Skeletal muscle satellite cell (primary cell): ENCODE measurements around the gene TBC1D5.
"Not testable (repeated sequence)": the region's sequence is repeated elsewhere in the genome, so short reads cannot be mapped to it uniquely, and the experiment has no call there.

Experiments used
- H3K27me3 ChIP-seq: 2 replicates; pipeline ENCODE4 v1.7.0; 2013; ENCODE audit warnings: low read length; ENCODE audit not compliant: control insufficient read depth, insufficient read depth
- H3K36me3 ChIP-seq: 2 replicates; pipeline ENCODE4 v1.7.0; 2013; ENCODE audit warnings: mild to moderate bottlenecking, control low read depth, low read length; ENCODE audit not compliant: insufficient read depth
- H3K4me1 ChIP-seq: 2 replicates; pipeline ENCODE4 v1.7.0; 2013; ENCODE audit warnings: low read length; ENCODE audit not compliant: control insufficient read depth, insufficient read depth
- H3K4me2 ChIP-seq: 2 replicates; pipeline ENCODE4 v1.7.0; 2013; ENCODE audit warnings: mild to moderate bottlenecking, low read length
- H3K4me3 ChIP-seq: 2 replicates; pipeline ENCODE4 v1.7.0; 2013; ENCODE audit warnings: low read length
- H3K9ac ChIP-seq: 2 replicates; pipeline ENCODE4 v1.7.0; 2013; ENCODE audit warnings: mild to moderate bottlenecking, low read depth, low read length, moderate library complexity
- H3K9me3 ChIP-seq: replicated peaks from 2 replicates; pipeline ENCODE4 v1.7.0; 2013; ENCODE audit warnings: mild to moderate bottlenecking, control low read depth, low read length

Gene TBC1D5

DNA sequence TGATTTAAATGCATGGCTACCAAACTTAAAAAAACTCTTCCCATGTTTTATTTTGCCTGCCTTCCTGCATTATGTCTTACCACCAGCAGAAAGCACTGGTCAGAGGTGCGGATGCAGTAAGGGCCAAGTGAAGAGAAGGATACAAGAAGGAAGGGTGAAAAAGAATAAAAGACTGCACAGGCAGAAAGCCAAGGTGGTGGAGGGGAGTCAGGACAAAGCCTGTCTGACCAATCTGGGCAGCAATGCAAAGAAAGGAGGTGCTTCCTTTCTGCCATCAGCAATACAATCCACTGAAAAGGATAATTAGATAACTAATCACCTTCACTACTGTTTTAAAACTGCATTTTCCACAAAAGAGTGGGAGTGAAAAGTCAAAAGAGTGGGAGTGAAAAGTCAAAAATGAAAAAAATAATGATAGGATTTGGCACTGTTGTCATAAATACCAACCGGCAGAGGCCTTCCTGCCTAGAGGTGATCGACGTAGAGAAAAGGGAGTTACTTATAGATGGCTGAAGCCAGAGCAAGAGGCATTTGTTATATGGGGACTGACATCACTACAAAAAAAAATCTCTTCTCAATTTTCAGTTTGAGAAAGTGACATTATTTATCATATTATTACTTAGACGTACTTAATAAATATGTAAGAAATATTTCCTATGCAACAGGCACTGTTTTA, 385.3 kb downstream of the TBC1D5 start:
- no peaks in the 10 kb centered on the region for H3K9me3 ChIP-seq
- no peaks in the 10 kb centered on the region for H3K36me3 ChIP-seq
- H3K4me2 ChIP-seq: no peak overlapping the region
- no peaks in the 10 kb centered on the region for H3K4me1 ChIP-seq
- H3K27me3 ChIP-seq: no peaks in the 10 kb centered on the region
- no peak overlapping the region for H3K4me3 ChIP-seq
- H3K9ac ChIP-seq: no peak overlapping the region

DNA sequence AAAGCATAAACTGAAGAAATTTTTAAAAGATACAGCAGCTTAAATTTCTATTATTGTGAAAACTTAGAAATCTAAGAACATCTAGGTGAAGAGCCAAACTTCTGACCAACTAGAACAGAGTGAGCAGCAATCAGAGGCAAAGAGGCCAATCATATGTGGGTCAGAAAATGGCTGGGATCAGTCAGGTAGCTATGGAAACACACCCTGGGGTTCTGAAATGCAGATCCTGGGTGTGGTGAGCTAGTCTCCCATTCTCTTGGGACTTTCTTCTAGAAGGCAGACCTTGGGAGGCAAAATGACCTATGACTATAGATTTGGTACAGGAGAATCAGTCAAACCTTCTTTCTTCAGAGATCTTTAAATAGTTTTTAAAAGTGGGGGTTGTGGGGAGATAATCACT, 385.8 kb downstream of the TBC1D5 start:
- no peaks in the 10 kb centered on the region for H3K4me1 ChIP-seq
- no peak overlapping the region for H3K4me3 ChIP-seq
- no peak overlapping the region for H3K9ac ChIP-seq
- H3K36me3 ChIP-seq: no peaks in the 10 kb centered on the region
- no peaks in the 10 kb centered on the region for H3K9me3 ChIP-seq
- H3K27me3 ChIP-seq: no peaks in the 10 kb centered on the region
- H3K4me2 ChIP-seq: no peak overlapping the region

DNA sequence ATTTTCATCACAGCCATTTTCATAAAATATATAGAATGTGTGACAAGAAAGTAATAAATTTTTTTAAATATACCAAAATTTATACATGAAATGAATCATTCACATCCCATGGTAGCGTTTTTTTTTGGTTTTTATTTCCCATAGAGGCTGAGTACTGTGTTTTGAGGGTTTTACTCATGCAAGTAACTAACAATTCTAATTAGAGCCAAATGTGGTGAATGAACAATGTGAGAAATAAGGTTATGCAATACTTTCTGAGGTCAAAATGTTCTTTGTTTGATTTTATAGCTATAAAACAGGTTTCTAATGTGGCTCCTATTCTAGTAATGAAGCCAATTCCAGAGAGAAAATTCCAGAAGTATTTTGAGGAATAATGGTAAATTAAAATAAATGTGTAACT, 386.8 kb downstream of the TBC1D5 start:
- no peak overlapping the region for H3K9ac ChIP-seq
- no peaks in the 10 kb centered on the region for H3K27me3 ChIP-seq
- H3K4me3 ChIP-seq: no peak overlapping the region
- no peak overlapping the region for H3K4me2 ChIP-seq
- no peaks in the 10 kb centered on the region for H3K36me3 ChIP-seq
- H3K9me3 ChIP-seq: no peaks in the 10 kb centered on the region
- no peaks in the 10 kb centered on the region for H3K4me1 ChIP-seq

DNA sequence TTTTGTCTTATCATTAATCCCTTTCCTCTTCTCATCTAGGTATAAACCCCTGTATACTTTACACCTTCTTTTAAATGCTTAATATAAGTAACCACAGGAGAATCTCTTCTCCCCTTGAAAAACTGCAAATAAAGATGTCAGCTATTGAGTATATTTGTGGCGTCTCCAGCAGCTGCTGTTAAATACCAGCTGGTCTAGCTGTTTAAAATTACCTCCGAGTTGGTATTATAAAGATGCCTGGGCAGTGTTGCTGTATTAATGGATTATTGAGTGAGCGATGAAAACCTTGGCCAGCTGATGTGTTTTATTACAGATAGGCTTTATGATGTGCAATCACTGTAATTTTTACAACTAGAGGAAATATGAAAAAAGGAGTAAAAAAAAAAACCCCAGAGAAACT, 388.1 kb downstream of the TBC1D5 start:
- Histone ChIP-seq H3K9me3 (no peaks in the 10 kb centered on the region), H3K4me3 (no peak overlapping the region), H3K4me2 (no peak overlapping the region), H3K27me3 (no peaks in the 10 kb centered on the region), H3K36me3 (no peaks in the 10 kb centered on the region), H3K4me1 (no peaks in the 10 kb centered on the region), H3K9ac (no peak overlapping the region)

DNA sequence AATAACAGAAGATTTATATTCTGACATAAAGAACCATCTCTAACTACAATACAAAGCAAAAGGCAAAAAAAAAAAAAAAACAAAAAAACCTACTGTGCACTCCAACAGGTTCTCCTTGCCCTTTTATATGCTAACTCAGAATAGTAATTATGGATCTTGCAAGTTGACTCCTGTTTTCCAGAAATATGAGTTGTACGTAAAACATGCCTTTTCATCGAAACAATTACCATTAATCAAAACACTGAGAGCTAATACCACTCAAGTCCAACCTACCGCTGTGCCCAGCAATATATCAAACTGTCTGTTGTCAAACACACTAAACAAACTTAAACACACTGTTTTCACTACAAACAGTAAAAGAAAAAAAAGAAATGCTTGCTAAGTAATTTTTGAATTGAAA, 389.8 kb downstream of the TBC1D5 start:
- H3K36me3 ChIP-seq: no peaks in the 10 kb centered on the region
- no peak overlapping the region for H3K4me2 ChIP-seq
- no peaks in the 10 kb centered on the region for H3K9me3 ChIP-seq
- H3K27me3 ChIP-seq: no peaks in the 10 kb centered on the region
- H3K9ac ChIP-seq: no peak overlapping the region
- H3K4me1 ChIP-seq: no peaks in the 10 kb centered on the region
- no peak overlapping the region for H3K4me3 ChIP-seq

DNA sequence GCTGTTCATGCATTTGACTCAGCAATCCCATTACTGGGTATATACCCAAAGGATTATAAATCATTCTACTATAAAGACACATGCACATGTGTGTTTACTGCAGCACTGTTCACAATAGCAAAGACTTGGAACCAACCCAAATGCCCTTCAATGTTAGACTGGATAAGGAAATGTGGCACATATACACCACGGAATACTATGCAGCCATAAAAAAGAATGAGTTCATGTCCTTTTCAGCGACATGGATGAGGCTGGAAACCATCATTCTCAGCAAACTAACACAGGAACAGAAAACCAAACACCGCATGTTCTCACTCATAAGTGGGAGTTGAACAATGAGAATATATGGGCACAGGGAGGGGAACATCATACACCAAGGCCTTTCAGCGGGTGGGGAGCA, 391.2 kb downstream of the TBC1D5 start:
- H3K36me3 ChIP-seq, H3K27me3 ChIP-seq, H3K4me3 ChIP-seq, H3K9me3 ChIP-seq, H3K4me1 ChIP-seq, H3K9ac ChIP-seq, H3K4me2 ChIP-seq: not testable (repeated sequence)

DNA sequence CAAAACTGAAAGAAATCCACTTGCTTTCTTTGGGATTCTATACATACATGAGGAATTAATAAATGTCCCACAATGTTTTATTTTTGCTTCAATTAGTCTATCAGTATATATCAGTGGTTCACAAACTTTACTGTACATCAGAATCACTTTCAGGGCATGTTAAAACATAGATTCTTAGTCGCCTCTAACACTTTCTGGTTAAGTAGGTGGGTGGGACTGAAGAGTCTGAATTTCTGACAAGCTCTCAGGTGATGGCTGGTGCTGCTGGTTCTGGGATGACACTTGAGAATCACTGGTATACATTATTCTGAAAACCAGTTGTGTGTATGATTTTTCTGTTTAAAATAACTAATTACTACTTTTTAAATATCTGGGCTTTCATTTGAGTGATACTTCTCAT, 393.3 kb downstream of the TBC1D5 start:
- H3K9me3 ChIP-seq: no peaks in the 10 kb centered on the region
- H3K4me2 ChIP-seq: no peak overlapping the region
- no peaks in the 10 kb centered on the region for H3K36me3 ChIP-seq
- H3K9ac ChIP-seq: no peak overlapping the region
- H3K27me3 ChIP-seq: no peaks in the 10 kb centered on the region
- no peaks in the 10 kb centered on the region for H3K4me1 ChIP-seq
- no peak overlapping the region for H3K4me3 ChIP-seq

DNA sequence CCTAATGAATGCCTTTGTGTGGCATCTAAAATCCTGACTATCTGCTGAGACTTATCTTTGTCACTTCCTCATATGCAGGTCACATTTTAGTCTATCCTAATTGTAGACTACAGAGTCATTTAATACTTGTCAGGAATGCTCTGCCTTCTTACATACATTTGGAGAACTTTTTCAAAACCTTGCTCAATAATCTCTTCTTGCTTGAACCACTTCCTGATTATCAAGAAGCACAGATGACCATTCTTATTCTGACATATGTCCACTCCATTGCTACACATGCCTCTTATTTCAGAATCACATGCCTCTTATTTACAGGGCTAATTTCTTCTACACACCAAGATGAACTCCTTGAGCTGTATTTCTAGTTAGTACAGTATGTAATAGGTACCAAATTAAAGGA, 400.3 kb downstream of the TBC1D5 start:
- Histone ChIP-seq H3K36me3 (no peaks in the 10 kb centered on the region), H3K9ac (no peak overlapping the region), H3K4me2 (no peak overlapping the region), H3K4me1 (no peaks in the 10 kb centered on the region), H3K4me3 (no peak overlapping the region), H3K9me3 (no peaks in the 10 kb centered on the region), H3K27me3 (no peaks in the 10 kb centered on the region)

DNA sequence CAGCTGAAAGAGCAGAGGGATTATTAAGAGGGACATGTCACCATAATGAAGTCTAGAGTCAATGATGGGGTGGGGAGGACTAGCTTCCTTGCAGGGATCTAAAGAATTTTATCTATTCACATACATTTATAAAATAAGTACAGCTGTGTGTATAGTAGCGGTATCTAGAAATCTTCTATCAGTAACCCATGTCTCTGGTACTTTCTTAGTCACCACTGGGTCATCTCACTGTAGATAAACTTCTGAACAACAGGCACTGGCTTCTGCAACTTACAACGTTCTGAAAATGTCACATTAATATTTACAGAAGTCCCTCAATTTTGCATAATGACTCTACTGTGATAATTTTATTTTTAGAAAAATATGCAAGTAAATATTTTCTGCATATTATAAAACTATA, 401.7 kb downstream of the TBC1D5 start:
- Histone ChIP-seq H3K36me3 (no peaks in the 10 kb centered on the region), H3K27me3 (no peaks in the 10 kb centered on the region), H3K9ac (no peak overlapping the region), H3K4me1 (peaks cover 5% of the 10 kb centered on the region), H3K9me3 (no peaks in the 10 kb centered on the region), H3K4me2 (no peak overlapping the region), H3K4me3 (no peak overlapping the region)

DNA sequence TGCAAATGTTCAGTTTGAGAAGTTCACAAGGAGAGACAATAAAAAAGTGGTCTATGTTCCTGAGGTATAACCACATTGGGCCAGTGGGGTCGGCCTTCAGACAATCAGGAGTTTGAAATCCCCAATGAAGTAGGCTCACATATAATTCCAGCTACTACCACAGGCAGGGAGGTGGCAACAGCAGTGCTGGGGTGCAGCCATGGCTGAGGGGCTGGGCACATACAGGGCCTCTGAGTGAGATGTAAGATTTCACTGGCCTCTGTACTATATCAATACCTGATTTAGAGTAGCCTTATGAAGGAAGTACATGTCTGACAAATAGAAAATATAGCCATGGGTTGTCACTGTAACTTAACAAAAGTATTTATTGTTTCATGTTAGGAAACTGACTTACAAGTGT, 402.2 kb downstream of the TBC1D5 start:
- H3K4me1 ChIP-seq: peaks cover 5% of the 10 kb centered on the region

DNA sequence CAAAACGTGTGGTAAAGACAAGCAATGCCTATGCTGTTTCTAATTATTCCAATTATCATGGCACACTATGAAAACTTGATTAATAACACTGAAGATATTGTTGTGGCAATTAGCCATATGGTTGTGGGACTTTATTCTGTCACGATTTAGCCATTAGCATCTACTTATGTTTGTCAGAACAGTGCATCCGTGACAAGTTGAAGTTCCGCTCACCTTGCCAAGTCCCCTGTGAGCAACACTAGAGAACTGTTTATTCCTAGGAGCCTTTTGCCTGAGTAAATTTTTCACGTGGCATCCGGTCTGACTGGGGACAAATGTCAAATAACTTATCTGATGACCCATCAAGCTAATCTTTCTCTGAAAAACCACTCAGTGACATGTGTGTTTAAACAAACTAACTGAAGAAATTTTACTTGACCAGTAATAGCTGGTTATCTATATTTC, 403.3 kb downstream of the TBC1D5 start:
- Histone ChIP-seq H3K4me3 (no peak overlapping the region), H3K9ac (no peak overlapping the region), H3K36me3 (no peaks in the 10 kb centered on the region), H3K27me3 (no peaks in the 10 kb centered on the region), H3K4me2 (no peak overlapping the region), H3K9me3 (no peaks in the 10 kb centered on the region), H3K4me1 (peaks cover 5% of the 10 kb centered on the region)

More for the DNA sequence above, 402.2 kb downstream of the TBC1D5 start:
- Histone ChIP-seq H3K4me3 (no peak overlapping the region), H3K9ac (no peak overlapping the region), H3K27me3 (no peaks in the 10 kb centered on the region), H3K36me3 (no peaks in the 10 kb centered on the region), H3K4me2 (no peak overlapping the region), H3K9me3 (no peaks in the 10 kb centered on the region)

DNA sequence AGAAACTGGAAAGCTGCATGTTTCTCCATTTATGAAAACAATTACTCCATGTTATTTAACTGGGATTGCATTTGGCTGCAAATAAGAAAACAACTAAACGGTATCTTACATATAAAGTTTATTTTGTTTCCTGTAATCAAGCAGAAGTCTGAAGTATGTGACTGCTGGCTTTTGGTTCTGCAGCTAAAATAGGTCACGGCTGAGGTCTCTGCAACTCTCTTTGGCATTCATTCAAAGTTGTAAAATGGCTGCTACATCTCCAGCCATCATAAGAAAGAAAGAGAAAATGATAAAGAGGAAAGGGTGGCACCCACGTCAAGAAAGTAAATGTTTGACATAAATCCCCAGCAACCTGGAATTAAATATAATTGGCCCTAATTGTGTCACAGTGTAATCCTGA, 406.1 kb downstream of the TBC1D5 start:
- Histone ChIP-seq H3K4me1 (peaks cover 5% of the 10 kb centered on the region), H3K9me3 (no peaks in the 10 kb centered on the region), H3K4me2 (no peak overlapping the region), H3K36me3 (no peaks in the 10 kb centered on the region), H3K9ac (no peak overlapping the region), H3K4me3 (no peak overlapping the region), H3K27me3 (no peaks in the 10 kb centered on the region)
